PC-9 (cell line): ENCODE results near the gene NOS1AP.

Source experiments
- EZH2 ChIP-seq: fragments of 200-600 bp; sonication (generic); IDR thresholded peaks from 2 replicates; pipeline ENCODE4 v1.8.0; 2017; ENCODE audit warnings: antibody characterized with exemption, low read depth
- TF ChIP-seq, protein P1 (sequence below): fragments of 200-600 bp; sonication (generic); conservative IDR thresholded peaks from 2 replicates; pipeline ENCODE4 v1.6.1; 2017; ENCODE audit warnings: mixed run types, antibody characterized with exemption, mild to moderate bottlenecking, moderate library complexity

- TF ChIP-seq, protein P1, sequence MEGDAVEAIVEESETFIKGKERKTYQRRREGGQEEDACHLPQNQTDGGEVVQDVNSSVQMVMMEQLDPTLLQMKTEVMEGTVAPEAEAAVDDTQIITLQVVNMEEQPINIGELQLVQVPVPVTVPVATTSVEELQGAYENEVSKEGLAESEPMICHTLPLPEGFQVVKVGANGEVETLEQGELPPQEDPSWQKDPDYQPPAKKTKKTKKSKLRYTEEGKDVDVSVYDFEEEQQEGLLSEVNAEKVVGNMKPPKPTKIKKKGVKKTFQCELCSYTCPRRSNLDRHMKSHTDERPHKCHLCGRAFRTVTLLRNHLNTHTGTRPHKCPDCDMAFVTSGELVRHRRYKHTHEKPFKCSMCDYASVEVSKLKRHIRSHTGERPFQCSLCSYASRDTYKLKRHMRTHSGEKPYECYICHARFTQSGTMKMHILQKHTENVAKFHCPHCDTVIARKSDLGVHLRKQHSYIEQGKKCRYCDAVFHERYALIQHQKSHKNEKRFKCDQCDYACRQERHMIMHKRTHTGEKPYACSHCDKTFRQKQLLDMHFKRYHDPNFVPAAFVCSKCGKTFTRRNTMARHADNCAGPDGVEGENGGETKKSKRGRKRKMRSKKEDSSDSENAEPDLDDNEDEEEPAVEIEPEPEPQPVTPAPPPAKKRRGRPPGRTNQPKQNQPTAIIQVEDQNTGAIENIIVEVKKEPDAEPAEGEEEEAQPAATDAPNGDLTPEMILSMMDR = no peak
- TF ChIP-seq EZH2 = no peak
These were observed 46.9 kb upstream of the NOS1AP start for GRCh38 chr1:162022626-162023025.
